Jurkat, Clone E6-1 (cell line): ENCODE data around the gene CACNA1C.
A peak's percentile ranks its signal among the peaks of the same experiment; 100 is the strongest.
"Not testable (repeated sequence)": the region's sequence is repeated elsewhere in the genome, so short reads cannot be mapped to it uniquely, and the experiment has no call there.

Experiments
- DNase-seq: peaks from one replicate; pipeline ENCODE4 v3.0.0-alpha.2; 2011; ENCODE audit warnings: low read depth, low spot score
- H3K4me3 ChIP-seq: 2 replicates; pipeline ENCODE4 v1.5.1; 2011; ENCODE audit warnings: mild to moderate bottlenecking, low read length, control low read depth, moderate library complexity

The CACNA1C gene

DNA sequence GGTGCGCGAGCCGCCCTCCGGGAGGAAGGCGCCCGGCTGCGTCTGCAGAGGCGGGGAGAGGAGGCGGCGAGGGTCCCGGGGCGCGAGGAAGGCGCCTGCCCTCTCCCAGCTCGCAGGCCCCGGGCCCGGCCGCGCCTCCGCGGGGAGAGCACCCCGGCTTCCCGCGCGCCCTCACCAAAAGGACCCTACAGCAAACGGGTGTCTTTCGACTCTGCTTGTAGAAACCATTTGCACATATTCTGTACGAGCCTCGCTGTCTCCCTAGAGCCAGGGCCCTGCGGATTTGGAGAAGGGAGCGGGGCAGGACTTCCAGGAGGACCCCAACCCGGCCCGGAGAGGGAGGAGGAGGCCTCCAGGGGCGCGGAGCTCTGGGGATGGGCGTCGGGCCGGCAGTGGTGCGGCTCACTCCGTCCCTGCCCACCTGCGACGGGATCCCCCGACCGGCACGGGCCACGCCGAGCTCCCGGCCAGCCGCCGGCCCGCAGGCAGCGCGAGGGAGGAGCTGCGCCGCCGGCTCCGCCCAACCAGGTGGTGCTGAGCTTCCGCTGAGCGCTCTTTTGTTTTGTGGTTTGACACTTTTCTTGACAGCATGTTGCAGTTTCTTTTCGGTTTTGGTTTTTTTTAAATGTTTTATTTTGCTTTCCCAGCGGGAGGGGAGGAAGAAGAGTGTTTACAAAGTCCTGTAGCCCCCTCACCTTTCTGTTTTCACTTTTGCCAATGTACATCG, 638.7 kb downstream of the CACNA1C start:
- H3K4me3 ChIP-seq, result peak overlapping the region; percentile 77
- peak; percentile 86 for DNase-seq

DNA sequence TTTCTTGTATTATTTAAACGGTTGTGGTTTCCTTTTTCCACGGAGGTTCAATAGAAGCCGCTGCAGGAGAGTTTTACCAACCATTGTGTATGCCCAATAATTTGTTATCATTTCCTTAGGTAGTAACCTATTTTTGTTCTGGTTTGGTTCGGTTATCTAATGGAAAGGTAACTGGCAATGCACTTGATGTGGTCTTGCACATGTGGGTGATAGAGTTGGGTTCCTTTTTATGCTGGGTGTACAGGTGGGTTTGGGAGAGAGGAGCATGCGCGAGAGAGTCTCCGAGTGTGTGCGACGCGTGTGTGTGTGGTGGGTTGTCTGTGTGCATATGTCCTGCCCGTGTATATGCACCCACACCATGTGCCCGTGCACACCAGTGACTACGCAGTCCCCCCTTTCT, 639.3 kb downstream of the CACNA1C start:
- peak overlapping the region; percentile 77 for H3K4me3 ChIP-seq
- peak; percentile 89 for DNase-seq

DNA sequence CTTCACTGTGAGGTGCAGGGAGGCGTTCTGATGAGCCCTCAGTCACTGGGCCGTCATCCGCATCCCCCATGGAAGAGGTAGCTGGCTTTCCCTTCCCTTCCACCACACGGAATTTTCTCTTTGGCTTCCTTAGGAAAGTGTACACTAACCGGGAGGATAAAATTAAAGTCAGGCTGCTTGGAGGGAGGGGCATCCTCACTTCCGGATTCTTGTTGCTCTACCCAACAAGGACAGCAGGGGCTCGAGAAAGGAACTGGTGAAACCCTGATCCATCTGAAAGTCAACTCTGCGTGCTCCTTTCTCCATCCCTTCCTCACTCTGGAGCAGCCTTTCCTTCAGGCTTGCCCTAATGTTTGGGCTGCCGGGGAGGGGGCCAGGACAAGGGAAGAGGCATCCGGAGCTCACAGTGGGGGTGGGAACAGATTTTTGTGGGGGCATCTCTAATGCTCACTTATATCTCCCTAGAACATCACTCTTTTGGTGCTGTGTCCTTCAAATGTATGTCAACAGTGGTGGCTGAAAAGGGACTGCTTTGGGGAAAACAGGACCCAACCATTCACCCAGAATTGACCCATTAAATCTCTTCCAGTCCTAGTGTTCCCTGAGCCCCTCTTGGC, 640.6 kb downstream of the CACNA1C start:
- peak; percentile 69 for DNase-seq
- H3K4me3 ChIP-seq, result peak overlapping the region; percentile 21

DNA sequence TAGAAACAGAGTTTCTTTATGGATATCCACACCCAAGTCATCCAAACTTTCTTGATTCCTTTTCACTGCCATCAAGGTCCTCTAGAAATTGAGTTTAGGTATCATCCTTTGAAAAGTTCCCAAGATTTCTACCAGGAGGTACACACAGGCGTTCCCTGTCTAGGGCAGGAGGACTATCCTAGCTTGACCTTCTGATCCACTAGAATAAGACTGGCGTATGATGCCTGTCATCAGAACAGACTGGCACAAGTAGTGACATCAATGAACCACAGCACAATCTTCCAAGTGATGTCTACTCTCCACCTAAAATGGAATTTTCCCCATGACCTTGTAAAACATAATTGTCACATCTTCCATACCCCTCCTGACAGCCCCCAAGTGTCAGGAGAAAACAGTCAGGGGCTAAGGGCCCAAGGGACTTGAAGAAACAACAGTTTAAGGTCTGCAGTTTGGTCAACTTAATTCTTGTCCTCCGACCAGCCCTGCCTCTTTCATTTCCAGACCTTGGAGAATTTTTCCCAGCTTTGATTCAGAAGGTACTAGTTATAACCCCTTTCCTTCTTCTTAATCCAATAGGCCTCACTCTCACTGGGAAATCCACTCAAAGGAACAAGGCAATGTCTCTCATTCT, 641.3 kb downstream of the CACNA1C start:
- DNase-seq, result no peak
- H3K4me3 ChIP-seq, result no peak overlapping the region

DNA sequence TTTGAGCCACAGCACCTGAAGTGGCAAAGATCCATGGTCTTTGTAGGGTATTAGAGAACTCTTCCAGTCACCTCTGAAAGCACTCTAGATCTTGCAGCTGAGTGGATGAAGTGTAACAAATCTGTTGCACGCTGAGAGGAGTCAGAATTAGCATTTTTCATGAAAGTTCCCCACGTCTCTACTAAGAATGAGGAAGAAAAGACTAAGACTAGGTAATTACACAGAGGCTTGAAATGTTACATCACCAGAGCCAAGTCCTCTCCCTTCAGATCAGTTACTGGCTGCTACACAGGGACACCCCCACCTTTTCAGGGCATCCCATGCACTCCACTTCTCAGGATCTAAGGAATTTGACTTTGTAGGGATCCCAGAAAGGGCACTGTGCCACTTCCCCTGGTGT, 643.3 kb downstream of the CACNA1C start:
- no peak for DNase-seq
- no peak overlapping the region for H3K4me3 ChIP-seq

DNA sequence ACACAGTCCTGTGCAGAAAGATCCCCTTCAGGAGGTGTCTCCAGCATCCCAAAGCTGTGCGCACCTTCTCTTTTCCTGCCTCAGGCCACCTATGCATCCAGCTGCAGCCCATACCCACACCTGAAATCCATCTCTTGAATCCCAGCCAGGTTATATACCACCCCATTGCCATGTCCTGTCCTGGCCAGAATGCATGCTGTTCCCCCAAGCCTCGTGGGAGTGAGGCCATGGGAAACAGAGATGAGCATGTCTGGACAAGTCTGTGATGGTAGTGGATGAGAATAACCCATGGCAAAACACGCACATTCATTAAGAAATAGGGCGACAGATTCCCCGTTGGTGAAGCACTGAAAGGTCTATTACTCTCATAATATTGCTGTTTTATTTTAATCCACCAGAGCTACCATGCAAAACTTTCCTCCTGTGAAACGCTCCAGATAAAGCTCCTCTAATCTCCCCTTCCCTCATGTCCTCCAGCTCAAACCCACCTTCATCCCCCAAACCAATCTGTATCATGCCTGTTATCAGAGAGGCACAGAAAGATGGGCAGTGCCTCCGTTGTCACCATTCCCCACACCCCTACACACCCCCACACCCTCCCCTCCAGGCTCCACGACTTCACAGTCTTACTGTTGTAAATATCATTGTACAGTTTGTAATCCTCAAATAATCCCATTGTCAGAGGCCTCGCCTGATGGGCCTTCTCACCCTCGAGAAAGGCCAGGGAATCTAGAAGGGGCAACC, 644.4 kb downstream of the CACNA1C start:
- DNase-seq, result no peak
- H3K4me3 ChIP-seq, result no peak overlapping the region

DNA sequence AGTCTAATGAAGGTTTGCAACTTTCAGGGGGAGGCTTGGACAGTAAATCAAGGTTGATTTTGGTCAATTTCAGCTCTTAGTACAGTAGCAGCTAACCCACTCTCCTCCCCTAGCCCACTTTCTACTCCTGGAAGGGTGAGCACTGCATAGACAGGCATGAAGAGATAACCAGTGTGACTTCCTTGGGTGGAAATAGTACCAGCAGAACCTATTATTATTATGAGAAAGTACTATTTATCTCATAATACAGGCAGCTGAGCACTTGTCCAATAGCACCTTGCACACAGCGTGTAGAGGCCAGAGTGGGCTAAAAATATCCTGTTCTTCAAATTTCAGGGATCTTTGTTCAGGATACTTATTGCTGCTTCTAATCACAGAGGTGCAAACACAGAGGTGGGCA, 645.8 kb downstream of the CACNA1C start:
- H3K4me3 ChIP-seq, result no peak overlapping the region
- DNase-seq, result no peak

DNA sequence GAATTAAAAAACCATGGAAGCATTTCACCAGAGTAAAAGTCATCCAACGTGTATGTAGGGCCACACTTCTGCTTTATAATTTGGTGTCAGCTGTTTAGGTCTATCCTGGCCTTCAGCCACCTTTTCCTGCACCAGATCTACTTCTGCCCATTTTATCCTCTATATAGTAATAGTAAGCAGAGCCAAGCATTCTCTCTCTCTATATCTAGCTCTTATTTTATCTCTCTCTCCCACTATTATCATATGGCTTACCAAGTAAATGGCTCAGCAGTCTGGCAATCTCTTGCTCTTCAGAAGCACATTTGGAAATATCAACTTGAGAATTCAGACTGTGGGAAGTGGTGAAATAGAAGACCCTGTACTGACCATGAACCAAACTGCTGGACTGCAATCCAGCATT, 657.9 kb downstream of the CACNA1C start:
- H3K4me3 ChIP-seq, result no peak overlapping the region
- no peak for DNase-seq

DNA sequence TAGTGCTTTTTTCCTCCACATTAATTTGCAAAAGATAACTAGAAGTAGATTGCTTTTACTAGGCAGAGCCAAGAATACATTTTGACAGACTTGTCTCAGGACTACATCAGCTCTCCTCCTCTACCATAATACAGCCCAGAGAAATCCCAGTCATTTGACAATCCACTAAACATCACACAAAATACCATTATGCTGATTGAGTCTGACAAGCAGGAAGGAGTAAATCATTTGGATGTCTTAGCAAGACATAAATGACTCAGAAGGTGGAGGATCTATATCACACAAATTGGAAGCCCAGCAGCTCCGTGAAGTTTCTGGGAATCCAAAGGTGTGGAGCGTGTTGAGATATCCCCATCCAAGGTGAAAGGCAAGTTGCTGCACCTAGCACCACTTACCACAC, 666.6 kb downstream of the CACNA1C start:
- H3K4me3 ChIP-seq, result no peak overlapping the region
- DNase-seq, result no peak

DNA sequence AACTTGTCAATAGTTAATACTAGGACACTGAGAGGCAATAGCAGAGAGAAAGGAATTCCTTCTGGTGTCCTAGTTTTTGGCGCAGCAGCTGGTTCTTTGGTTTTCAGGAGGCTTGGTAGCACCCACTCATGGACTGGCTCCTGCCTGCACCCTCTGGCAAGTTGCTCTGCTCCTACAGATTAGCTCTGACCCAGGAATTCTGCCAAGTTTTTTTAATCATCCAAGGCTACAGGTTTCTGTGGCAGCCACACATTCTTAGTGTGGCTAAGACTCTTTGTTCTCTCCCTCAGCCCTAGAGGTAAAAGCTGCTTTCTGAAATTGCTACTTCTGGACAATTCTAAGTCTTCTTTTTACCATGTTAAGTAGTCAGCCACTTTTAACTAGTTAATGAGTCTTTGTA, 670.0 kb downstream of the CACNA1C start:
- H3K4me3 ChIP-seq, result no peak overlapping the region
- no peak for DNase-seq

DNA sequence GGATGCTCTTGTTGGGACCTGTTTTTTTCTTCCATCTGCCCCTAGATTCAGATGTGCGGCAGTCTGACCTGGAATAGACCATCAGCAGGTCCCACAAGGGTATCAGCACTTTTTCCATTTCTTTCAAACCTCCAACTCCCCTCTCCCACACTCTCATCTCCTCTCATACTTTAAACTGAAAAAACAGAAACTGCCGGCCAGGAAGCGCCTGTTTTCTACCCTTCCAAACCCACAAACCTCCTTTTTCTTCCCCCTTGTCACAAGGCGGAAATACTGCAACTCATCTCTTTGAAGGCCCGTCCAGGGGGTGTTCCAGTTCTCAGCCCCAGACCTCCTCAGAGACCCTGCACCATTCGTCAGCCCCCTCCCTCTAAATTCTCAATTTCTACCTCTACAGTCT, 679.5 kb downstream of the CACNA1C start:
- peak overlapping the region; percentile 9; the same call in 1 of the 2 replicates for H3K4me3 ChIP-seq
- peak; percentile 66 for DNase-seq

DNA sequence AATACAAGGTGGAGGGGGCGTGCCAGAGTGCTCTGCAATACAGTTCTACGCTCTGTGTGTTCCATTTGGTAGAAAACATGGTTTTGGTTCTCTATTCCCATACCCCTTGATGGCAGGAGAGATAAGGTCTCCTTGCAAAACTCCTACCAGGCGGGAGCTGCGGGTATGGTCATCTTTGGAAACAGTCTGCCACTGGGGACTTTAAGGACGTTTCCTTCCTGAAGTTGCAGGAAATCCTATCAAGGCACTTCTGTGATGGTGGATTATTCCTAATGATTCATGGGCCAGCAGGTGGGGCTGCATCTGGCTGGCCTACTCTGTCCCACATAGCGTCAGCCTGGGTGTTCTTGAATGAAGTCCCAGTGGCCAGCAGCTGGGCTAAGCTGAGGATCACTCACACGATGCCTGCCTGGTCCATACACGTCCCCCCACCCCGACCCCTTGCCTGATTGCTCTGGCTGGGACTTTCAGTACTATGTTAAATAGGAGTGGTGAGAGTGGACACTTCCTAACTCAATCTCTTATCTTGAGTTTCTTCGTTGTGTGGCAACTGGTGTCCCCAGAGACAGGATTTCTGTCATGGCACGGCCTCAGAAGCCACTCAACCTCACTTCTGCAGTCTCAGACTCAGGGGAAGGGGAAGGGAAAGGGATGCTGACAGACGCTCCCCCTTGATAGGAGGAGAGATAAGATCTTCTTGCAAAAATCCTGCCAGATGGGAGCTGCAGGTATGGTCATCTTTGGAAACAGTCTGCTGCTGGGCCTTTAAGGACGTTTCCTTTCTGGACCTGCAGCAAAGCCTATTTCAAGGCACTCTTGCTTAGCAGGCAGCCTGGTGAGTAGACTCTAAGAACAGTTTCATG, 680.9 kb downstream of the CACNA1C start:
- DNase-seq, result no peak
- H3K4me3 ChIP-seq, result no peak overlapping the region

DNA sequence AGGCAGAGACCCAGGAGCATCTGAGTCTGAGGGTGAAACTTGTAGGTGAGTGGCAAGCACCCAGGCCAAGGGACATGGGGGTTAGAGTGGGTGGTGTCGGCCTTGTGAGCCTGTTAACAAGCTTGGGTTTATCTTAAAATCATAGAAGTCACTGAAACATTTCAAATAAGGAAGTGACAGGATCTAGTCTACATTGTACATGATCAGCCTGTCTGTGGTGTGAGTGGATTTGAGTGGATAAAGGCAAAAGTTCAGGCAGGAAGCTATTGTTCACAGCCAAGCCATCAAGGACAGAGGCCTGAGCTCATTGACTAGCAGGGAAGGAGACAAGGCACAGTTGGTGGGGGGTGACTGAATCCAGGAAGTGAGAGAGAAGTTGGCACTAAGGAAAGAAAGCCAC, 682.6 kb downstream of the CACNA1C start:
- no peak for DNase-seq

DNA sequence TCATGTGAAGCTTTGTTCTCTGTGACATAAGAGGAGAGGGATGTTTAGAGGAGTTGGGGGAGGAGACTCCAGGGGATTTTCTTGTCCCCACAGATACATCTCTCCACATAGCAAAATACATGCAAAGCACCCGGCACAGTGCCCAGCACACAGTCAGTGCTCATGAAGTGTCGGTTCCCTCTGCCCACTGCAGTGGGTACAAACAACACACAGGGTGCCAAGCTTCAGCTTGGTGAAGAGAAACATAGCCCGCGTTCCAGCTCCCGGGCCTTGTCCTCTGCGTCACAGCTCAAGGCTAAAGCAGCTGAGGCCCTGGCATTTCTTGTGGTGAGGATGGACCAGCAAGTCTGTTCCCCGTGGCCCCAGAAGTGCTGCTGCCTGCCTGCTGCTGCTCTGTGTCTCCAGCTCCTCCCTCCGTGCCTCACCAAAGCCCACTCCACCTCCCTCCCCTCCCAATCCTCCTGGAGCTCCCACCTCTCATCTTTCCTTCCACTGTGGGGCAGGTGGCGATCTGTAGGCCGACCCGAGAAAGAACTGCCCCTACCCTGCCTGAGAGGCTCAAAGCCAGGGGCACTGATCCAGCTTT, 685.0 kb downstream of the CACNA1C start:
- no peak for DNase-seq
- H3K4me3 ChIP-seq, result no peak overlapping the region

More for the DNA sequence above, 682.6 kb downstream of the CACNA1C start:
- no peak overlapping the region for H3K4me3 ChIP-seq

DNA sequence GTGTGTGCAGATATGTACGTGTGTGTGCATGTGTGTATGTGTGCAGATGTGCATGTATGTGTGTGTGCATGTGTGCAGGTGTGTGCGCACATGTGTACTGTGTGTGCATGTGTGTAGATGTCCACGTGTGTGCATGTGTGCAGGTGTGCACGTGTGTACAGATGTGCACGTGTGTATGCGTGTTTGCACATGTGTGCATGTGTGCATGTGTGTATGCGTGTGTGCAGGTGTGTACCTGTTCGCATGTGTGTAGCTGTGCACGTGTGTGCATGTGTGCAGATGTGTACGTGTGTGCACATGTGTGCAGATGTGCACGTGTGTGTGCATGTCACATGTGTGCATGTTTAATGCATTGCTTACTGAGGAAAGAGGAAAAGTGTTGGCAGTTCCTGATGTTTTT, 686.3 kb downstream of the CACNA1C start:
- DNase-seq, result no peak
- H3K4me3 ChIP-seq, result no peak overlapping the region

DNA sequence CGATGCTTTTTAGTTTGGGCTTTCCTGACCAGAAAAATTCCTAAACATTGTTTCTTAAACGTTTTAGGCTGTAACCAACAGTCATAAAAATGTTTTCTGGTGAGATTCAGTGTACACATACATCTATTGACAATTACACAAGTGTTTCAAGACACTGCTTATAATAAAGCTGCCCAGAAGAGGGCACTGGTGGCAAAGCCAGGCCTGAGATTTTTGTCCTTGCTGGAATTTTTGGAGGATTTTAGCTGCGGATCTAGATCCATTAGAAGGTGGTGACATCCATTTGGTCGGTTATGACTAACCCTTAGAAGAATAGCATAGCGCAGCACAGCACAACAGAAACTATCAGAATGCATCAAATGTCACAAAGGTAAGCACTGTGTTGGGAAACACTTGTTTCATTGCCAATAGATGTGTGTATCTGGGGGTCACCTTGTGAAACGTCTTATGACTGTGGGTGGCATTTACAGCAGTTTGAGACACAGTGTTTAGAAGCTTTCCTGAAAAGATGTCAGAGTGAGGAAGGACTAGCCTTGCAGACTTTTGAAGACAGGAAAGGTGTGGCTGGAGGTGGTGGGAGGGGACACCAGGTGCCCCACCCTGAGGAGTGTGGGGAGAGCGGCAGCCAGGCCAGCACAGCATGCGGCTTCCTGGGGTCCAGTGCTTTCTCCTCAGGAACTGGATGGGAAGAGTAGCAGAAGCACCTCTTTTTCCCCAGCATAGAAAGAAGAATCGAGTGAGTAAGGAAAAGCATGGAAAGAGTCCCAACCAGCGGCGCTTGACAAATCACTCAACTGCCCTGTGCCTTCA, 687.2 kb downstream of the CACNA1C start:
- H3K4me3 ChIP-seq, result no peak overlapping the region
- no peak for DNase-seq

DNA sequence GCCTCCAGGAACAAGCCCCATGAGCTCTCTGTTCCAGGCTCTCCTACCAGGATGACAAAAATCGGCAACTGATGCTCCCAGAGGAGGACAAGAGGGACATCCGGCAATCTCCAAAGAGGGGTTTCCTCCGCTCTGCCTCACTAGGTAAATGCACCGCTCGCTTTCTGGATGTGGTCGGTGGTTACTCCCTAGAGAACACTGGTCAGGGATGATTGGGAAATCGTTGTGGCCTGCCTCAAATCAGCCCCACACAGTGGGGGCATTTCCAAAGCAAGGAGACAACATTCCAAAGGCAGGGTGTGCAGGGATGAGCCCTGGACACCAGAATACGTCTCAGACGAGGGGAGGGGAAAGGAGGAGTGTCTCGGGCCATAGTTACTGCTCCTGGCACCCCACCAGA, 689.2 kb downstream of the CACNA1C start:
- not testable (repeated sequence) for DNase-seq, H3K4me3 ChIP-seq

DNA sequence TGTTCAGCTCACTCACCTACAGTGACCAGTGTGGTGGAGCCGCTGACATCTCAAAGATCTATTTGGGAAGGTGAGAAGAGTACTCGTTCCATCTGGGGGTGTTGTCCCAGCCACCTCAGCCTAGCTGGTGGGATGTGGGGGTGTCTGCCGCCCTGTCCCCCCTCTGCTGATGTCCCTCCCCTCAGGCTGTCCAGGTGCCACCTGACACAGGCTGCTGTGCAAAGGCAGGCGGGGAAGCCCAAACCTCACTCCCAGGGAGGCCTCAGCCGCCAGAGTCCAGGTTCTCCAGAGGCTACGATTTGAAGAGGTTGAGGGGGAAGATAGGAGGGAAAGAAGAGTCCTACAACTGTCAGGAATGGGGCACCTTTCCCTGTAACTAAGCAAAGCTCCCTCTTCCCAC, 690.7 kb downstream of the CACNA1C start:
- no peak overlapping the region for H3K4me3 ChIP-seq
- no peak for DNase-seq
